Liver (tissue), 9 donors: ENCODE measurements around the gene CD274. TPM values are rescaled to one million over a fixed set of nuclear protein-coding genes. Genes with fewer than 3 reads are reported as not detected.

Experiments
- DNase-seq: peaks from one replicate; pipeline ENCODE4 v3.0.0-alpha.2; 2017; ENCODE audit warnings: low spot score
- H3K27ac ChIP-seq, 2 donors: one replicate each; pipeline ENCODE4 v1.7.0; 2013; ENCODE audit warnings: inconsistent platforms in 2 of 2, low read length in 2 of 2, control low read depth in 1 of 2, low read depth in 1 of 2, mild to moderate bottlenecking in 1 of 2
- H3K27me3 ChIP-seq, 4 donors: one replicate each; pipeline versions ENCODE4 v1.6.1 to v1.7.0; 2013; ENCODE audit warnings: low read length in 3 of 4, inconsistent platforms in 1 of 4, mild to moderate bottlenecking in 1 of 4, moderate library complexity in 1 of 4; ENCODE audit not compliant: control insufficient read depth in 4 of 4, insufficient read depth in 4 of 4
- H3K36me3 ChIP-seq, 4 donors: one replicate each; pipeline versions ENCODE4 v1.6.1 to v1.7.0; 2013; ENCODE audit warnings: low read length in 3 of 4, mild to moderate bottlenecking in 3 of 4, low read depth in 1 of 4, moderate library complexity in 1 of 4; ENCODE audit not compliant: control insufficient read depth in 4 of 4, insufficient read depth in 3 of 4
- H3K4me1 ChIP-seq, 4 donors: one replicate each; pipeline versions ENCODE4 v1.6.1 to v1.7.0; 2013; ENCODE audit warnings: low read length in 3 of 4, mild to moderate bottlenecking in 3 of 4, moderate library complexity in 1 of 4; ENCODE audit not compliant: control insufficient read depth in 4 of 4, insufficient read depth in 4 of 4
- H3K4me3 ChIP-seq, 3 donors: one replicate each; pipeline versions ENCODE4 v1.6.1 to v1.7.0; 2013; ENCODE audit warnings: low read length in 3 of 3, control low read depth in 1 of 3, low read depth in 1 of 3, mild to moderate bottlenecking in 1 of 3
- H3K9ac ChIP-seq, 2 donors: one replicate each; pipeline ENCODE4 v1.7.0; 2013; ENCODE audit warnings: low read length in 2 of 2, mild to moderate bottlenecking in 2 of 2, moderate library complexity in 2 of 2, control low read depth in 1 of 2, low read depth in 1 of 2
- H3K9me3 ChIP-seq, 4 donors: one replicate each; pipeline versions ENCODE4 v1.6.1 to v1.7.0; 2013; ENCODE audit warnings: low read length in 3 of 4; ENCODE audit not compliant: control insufficient read depth in 4 of 4
- EGR1 ChIP-seq, 2 donors: IDR thresholded peaks; 2 replicates each; pipeline ENCODE4 v1.6.1; 2016 to 2018; ENCODE audit warnings: antibody characterized with exemption in 2 of 2, low read depth in 2 of 2
- FOXA1 ChIP-seq: IDR thresholded peaks from 2 replicates; pipeline ENCODE4 v1.6.1; 2016; ENCODE audit warnings: antibody characterized with exemption
- FOXA2 ChIP-seq: IDR thresholded peaks from 2 replicates; pipeline ENCODE4 v1.6.1; 2016; ENCODE audit warnings: antibody characterized with exemption
- GABPA ChIP-seq, 2 donors: IDR thresholded peaks in 1 of 2; conservative IDR thresholded peaks in 1 of 2; 2 replicates each; pipeline ENCODE4 v1.6.1; 2016; ENCODE audit warnings: antibody characterized with exemption in 2 of 2, mild to moderate bottlenecking in 1 of 2, moderate library complexity in 1 of 2
- HNF4A ChIP-seq, 2 donors: conservative IDR thresholded peaks; 2 replicates each; pipeline ENCODE4 v1.6.1; 2016; ENCODE audit warnings: antibody characterized with exemption in 2 of 2, mild to moderate bottlenecking in 2 of 2
- HNF4G ChIP-seq: IDR thresholded peaks from 2 replicates; pipeline ENCODE4 v1.6.1; 2016; ENCODE audit warnings: antibody characterized with exemption
- JUND ChIP-seq, 2 donors: IDR thresholded peaks; 2 replicates each; pipeline ENCODE4 v1.6.1; 2016; ENCODE audit warnings: antibody characterized with exemption in 2 of 2
- NR2F2 ChIP-seq: IDR thresholded peaks from 2 replicates; pipeline ENCODE4 v1.6.1; 2016; ENCODE audit warnings: antibody characterized with exemption
- RAD21 ChIP-seq, 2 donors: IDR thresholded peaks; 2 replicates each; pipeline ENCODE4 v1.6.1; 2016; ENCODE audit warnings: antibody characterized with exemption in 2 of 2, mild to moderate bottlenecking in 2 of 2
- RXRA ChIP-seq, 2 donors: IDR thresholded peaks; 2 replicates each; pipeline ENCODE4 v1.6.1; 2017 to 2018; ENCODE audit warnings: antibody characterized with exemption in 2 of 2, mild to moderate bottlenecking in 1 of 2
- SP1 ChIP-seq: IDR thresholded peaks from 2 replicates; pipeline ENCODE4 v1.6.1; 2018; ENCODE audit warnings: antibody characterized with exemption, mild to moderate bottlenecking
- TAF1 ChIP-seq: conservative IDR thresholded peaks from 2 replicates; pipeline ENCODE4 v1.6.1; 2016; ENCODE audit warnings: antibody characterized with exemption, mild to moderate bottlenecking
- YY1 ChIP-seq: IDR thresholded peaks from 2 replicates; pipeline ENCODE4 v1.6.1; 2016; ENCODE audit warnings: antibody characterized with exemption, mild to moderate bottlenecking
- WGBS: extraction: QIAGEN DNeasy Blood & Tissue Kit; methylation state at CpG from one replicate; pipeline ENCODE4 v1.1.7; 2013; 5-methylcytosine and 5-hydroxymethylcytosine counted together
- polyA plus RNA-seq, 2 donors: library from polyadenylated mRNA; stranded (reverse) in 1 of 2; unstranded in 1 of 2; fragments of 200-250 nt in 1 of 2; fragments of >200 nt in 1 of 2; fragmentation: Nextera tagmentation in 1 of 2; extraction: Ambion mirVana in 1 of 2; gene quantifications; one replicate each; pipeline versions ENCODE4 v1.2.1 to v1.2.3, GENCODE V29; 2013 to 2015
- total RNA-seq, 2 donors: library from RNA; depleted of rRNA; stranded (reverse); fragments of >200 nt; gene quantifications; one replicate each; pipeline ENCODE4 v1.2.3, GENCODE V29; 2014
- TF ChIP-seq, protein P1 (sequence below): fragments of 150-350 bp; IDR thresholded peaks from 2 replicates; pipeline ENCODE4 v1.5.1; 2017; ENCODE audit warnings: improper control_type of control experiment, low read depth, low read length; ENCODE audit not compliant: missing input control
- TF ChIP-seq, protein P2 (sequence below): IDR thresholded peaks from 2 replicates; pipeline ENCODE4 v1.6.1; 2016; ENCODE audit warnings: antibody characterized with exemption
- TF ChIP-seq, protein P3 (sequence below): IDR thresholded peaks from 2 replicates; pipeline ENCODE4 v1.6.1; 2016; ENCODE audit warnings: antibody characterized with exemption
- TF ChIP-seq, protein P4 (sequence below): IDR thresholded peaks from 2 replicates; pipeline ENCODE4 v1.6.1; 2016; ENCODE audit warnings: antibody characterized with exemption
- TF ChIP-seq, protein P5 (sequence below): IDR thresholded peaks from 2 replicates; pipeline ENCODE4 v1.6.1; 2016; ENCODE audit warnings: antibody characterized with exemption, mild to moderate bottlenecking
- donor health status: healthy.
- donor health status: healthy.
- donor health status: healthy.
- donor health status: healthy.
- donor health status: healthy.

The CD274 gene
- total and polyA plus RNA-seq, 4 donors = 1.0 to 3.1 (median 1.9) TPM

DNA sequence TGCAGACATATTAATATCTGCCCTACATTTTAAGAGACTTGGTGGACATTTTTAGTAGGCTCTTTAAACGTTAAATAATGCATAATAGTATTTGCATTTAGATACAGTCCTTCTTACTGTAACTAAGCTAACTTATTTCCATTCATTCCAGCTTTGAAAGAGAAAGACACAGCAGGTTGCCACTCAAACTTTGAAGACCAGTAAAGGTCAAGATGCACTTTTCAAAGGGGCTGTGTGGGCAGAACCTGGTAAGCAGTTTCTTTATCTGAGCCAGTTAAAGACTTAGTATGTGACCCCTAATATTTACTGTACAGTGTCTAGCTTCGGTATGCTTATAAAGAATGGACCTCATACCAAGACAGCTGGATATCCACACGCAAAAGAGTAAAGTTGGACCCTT, 33.4 kb upstream of the CD274 start:
- Histone ChIP-seq H3K4me1 (no peaks in the 10 kb centered on the region), H3K9ac (no peak overlapping the region), H3K27me3 (no peaks in the 10 kb centered on the region), H3K36me3 (peaks cover 0 to 2% (median 0%) of the 10 kb centered on the region in 4 donors), H3K9me3 (no peaks in the 10 kb centered on the region), H3K4me3 (no peak overlapping the region), H3K27ac (no peak overlapping the region)
- WGBS = 81% methylated on average over 3 of the region's 3 CpGs
- TF ChIP-seq, protein P1, sequence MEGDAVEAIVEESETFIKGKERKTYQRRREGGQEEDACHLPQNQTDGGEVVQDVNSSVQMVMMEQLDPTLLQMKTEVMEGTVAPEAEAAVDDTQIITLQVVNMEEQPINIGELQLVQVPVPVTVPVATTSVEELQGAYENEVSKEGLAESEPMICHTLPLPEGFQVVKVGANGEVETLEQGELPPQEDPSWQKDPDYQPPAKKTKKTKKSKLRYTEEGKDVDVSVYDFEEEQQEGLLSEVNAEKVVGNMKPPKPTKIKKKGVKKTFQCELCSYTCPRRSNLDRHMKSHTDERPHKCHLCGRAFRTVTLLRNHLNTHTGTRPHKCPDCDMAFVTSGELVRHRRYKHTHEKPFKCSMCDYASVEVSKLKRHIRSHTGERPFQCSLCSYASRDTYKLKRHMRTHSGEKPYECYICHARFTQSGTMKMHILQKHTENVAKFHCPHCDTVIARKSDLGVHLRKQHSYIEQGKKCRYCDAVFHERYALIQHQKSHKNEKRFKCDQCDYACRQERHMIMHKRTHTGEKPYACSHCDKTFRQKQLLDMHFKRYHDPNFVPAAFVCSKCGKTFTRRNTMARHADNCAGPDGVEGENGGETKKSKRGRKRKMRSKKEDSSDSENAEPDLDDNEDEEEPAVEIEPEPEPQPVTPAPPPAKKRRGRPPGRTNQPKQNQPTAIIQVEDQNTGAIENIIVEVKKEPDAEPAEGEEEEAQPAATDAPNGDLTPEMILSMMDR = no peak
- no peak for TF ChIP-seq YY1
- no peak for TF ChIP-seq JUND (IDR thresholded peaks at IDR 0.05)
- TF ChIP-seq RAD21 (IDR thresholded peaks at IDR 0.05) = no peak
- TF ChIP-seq, protein P2, sequence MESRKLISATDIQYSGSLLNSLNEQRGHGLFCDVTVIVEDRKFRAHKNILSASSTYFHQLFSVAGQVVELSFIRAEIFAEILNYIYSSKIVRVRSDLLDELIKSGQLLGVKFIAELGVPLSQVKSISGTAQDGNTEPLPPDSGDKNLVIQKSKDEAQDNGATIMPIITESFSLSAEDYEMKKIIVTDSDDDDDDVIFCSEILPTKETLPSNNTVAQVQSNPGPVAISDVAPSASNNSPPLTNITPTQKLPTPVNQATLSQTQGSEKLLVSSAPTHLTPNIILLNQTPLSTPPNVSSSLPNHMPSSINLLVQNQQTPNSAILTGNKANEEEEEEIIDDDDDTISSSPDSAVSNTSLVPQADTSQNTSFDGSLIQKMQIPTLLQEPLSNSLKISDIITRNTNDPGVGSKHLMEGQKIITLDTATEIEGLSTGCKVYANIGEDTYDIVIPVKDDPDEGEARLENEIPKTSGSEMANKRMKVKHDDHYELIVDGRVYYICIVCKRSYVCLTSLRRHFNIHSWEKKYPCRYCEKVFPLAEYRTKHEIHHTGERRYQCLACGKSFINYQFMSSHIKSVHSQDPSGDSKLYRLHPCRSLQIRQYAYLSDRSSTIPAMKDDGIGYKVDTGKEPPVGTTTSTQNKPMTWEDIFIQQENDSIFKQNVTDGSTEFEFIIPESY = no peak
- TF ChIP-seq HNF4A (conservative IDR thresholded peaks at IDR 0.05) = no peak
- TF ChIP-seq RXRA (IDR thresholded peaks at IDR 0.05) = no peak
- no peak for TF ChIP-seq EGR1 (IDR thresholded peaks at IDR 0.05; ENCODE audit: low read depth in 2 of 2)
- no peak for TF ChIP-seq GABPA (IDR thresholded peaks at IDR 0.05 in 1 of 2, conservative IDR thresholded peaks at IDR 0.05 in 1 of 2)
- TF ChIP-seq FOXA2 = no peak
- no peak for TF ChIP-seq FOXA1
- no peak for TF ChIP-seq HNF4G
- TF ChIP-seq, protein P3, sequence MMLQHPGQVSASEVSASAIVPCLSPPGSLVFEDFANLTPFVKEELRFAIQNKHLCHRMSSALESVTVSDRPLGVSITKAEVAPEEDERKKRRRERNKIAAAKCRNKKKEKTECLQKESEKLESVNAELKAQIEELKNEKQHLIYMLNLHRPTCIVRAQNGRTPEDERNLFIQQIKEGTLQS = no peak
- no peak for TF ChIP-seq NR2F2
- no peak for TF ChIP-seq SP1
- no peak for TF ChIP-seq TAF1
- TF ChIP-seq, protein P4, sequence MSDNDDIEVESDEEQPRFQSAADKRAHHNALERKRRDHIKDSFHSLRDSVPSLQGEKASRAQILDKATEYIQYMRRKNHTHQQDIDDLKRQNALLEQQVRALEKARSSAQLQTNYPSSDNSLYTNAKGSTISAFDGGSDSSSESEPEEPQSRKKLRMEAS = no peak
- TF ChIP-seq, protein P5, sequence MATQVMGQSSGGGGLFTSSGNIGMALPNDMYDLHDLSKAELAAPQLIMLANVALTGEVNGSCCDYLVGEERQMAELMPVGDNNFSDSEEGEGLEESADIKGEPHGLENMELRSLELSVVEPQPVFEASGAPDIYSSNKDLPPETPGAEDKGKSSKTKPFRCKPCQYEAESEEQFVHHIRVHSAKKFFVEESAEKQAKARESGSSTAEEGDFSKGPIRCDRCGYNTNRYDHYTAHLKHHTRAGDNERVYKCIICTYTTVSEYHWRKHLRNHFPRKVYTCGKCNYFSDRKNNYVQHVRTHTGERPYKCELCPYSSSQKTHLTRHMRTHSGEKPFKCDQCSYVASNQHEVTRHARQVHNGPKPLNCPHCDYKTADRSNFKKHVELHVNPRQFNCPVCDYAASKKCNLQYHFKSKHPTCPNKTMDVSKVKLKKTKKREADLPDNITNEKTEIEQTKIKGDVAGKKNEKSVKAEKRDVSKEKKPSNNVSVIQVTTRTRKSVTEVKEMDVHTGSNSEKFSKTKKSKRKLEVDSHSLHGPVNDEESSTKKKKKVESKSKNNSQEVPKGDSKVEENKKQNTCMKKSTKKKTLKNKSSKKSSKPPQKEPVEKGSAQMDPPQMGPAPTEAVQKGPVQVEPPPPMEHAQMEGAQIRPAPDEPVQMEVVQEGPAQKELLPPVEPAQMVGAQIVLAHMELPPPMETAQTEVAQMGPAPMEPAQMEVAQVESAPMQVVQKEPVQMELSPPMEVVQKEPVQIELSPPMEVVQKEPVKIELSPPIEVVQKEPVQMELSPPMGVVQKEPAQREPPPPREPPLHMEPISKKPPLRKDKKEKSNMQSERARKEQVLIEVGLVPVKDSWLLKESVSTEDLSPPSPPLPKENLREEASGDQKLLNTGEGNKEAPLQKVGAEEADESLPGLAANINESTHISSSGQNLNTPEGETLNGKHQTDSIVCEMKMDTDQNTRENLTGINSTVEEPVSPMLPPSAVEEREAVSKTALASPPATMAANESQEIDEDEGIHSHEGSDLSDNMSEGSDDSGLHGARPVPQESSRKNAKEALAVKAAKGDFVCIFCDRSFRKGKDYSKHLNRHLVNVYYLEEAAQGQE = no peak
- no peak for DNase-seq
